GM12878 (cell line): ENCODE data around the gene PI4KA. TPM values are rescaled to one million over a fixed set of nuclear protein-coding genes. Genes with fewer than 3 reads are reported as not detected.

Experiments used
- ATAC-seq: fragments of 200-7000 bp; cut with Tn5 transposase; 3 replicates; pipeline ENCODE4 v1.9.1; 2020; ENCODE audit warnings: mild to moderate bottlenecking, moderate library complexity
- BruUV-seq: library from RNA; stranded (reverse); fragments of 400-500 nt; replicated peaks from 2 replicates; lab custom pipeline; 2021; lab: Mats Ljungman, UMichigan
- CTCF ChIA-PET: fragments of 300-600 bp; sonication (Branson Sonifier 250); formaldehyde crosslinking; extraction: SDS; loops from one replicate; lab custom pipeline; 2021; ENCODE audit warnings: inconsistent platforms; lab: Yijun Ruan, JAX
- POLR2A ChIA-PET: fragments of 350-600 bp; formaldehyde crosslinking; extraction: SDS; loops from one replicate; lab custom pipeline; 2021; ENCODE audit warnings: inconsistent platforms; lab: Charles Lee
- RAD21 ChIA-PET: fragments of 300-600 bp; sonication (Branson Sonifier 250); formaldehyde crosslinking; loops from one replicate; lab custom pipeline; 2023; ENCODE audit warnings: antibody characterized with exemption; ENCODE audit not compliant: unreplicated experiment; lab: Charles Lee
- SMC1A ChIA-PET: fragments of 300-600 bp; sonication (Branson Sonifier 250); formaldehyde crosslinking; loops from one replicate; lab custom pipeline; 2023; ENCODE audit not compliant: unreplicated experiment, uncharacterized antibody; lab: Charles Lee
- DNase-seq: peaks from one replicate; pipeline ENCODE4 v3.0.0-alpha.2; 2011; ENCODE audit warnings: low read depth, low spot score
- FAIRE-seq: peaks from 3 replicates; lab custom pipeline; 2011; peaks lifted over from hg19 to GRCh38; lab: Jason Lieb, UNC
- H2AFZ ChIP-seq: 2 replicates; pipeline ENCODE4 v1.6.0; 2011; ENCODE audit warnings: low read depth, low read length, control low read depth; ENCODE audit not compliant: control insufficient read depth
- H3K27ac ChIP-seq: 2 replicates; pipeline ENCODE4 v1.5.1; 2011; ENCODE audit warnings: control low read depth; ENCODE audit not compliant: control insufficient read depth, insufficient read depth
- H3K27me3 ChIP-seq, 2 experiments: replicated peaks in 1 of 2; 2 replicates each; pipeline versions ENCODE4 v1.6.0 to v1.6.1; 2011; ENCODE audit warnings: low read length in 1 of 2; ENCODE audit not compliant: control insufficient read depth in 2 of 2, insufficient read depth in 2 of 2
- H3K36me3 ChIP-seq, 2 experiments: 2 replicates each; pipeline ENCODE4 v1.5.1; 2011; ENCODE audit warnings: low read length in 1 of 2; ENCODE audit not compliant: control insufficient read depth in 2 of 2, insufficient read depth in 2 of 2
- H3K4me1 ChIP-seq: 2 replicates; pipeline ENCODE4 v1.6.1; 2011; ENCODE audit warnings: mild to moderate bottlenecking, low read length, moderate library complexity, mixed read lengths; ENCODE audit not compliant: control insufficient read depth, insufficient read depth
- H3K4me2 ChIP-seq: 2 replicates; pipeline ENCODE4 v1.6.0; 2011; ENCODE audit warnings: control low read depth; ENCODE audit not compliant: control insufficient read depth, insufficient read depth
- H3K4me3 ChIP-seq: fragments of 200-600 bp; sonication (generic); 2 replicates; pipeline ENCODE4 v1.5.1; 2016
- H3K79me2 ChIP-seq: 2 replicates; pipeline ENCODE4 v1.6.0; 2011; ENCODE audit warnings: low read length; ENCODE audit not compliant: control insufficient read depth, insufficient read depth
- H3K9ac ChIP-seq: 2 replicates; pipeline ENCODE4 v1.8.0; 2011; ENCODE audit warnings: low read length, control low read depth, mixed read lengths; ENCODE audit not compliant: control insufficient read depth, insufficient read depth
- H3K9me3 ChIP-seq: replicated peaks from 3 replicates; pipeline ENCODE4 v1.5.1; 2011; ENCODE audit warnings: mild to moderate bottlenecking, low read length; ENCODE audit not compliant: control insufficient read depth, insufficient read depth
- H4K20me1 ChIP-seq: 2 replicates; pipeline ENCODE4 v1.6.0; 2011; ENCODE audit not compliant: control insufficient read depth, insufficient read depth
- CEBPB ChIP-seq, 2 experiments: fragments of 150-350 bp in 1 of 2; IDR thresholded peaks; 2 replicates each; pipeline ENCODE4 v1.6.1; 2012 to 2014; ENCODE audit warnings: low read depth in 2 of 2, low read length in 2 of 2, borderline replicate concordance in 1 of 2, inconsistent platforms in 1 of 2
- EED ChIP-seq: sonication (generic); IDR thresholded peaks from 2 replicates; pipeline ENCODE4 v1.6.1; 2016; ENCODE audit warnings: antibody characterized with exemption, low read depth
- GATAD2B ChIP-seq: fragments of 450-650 bp; conservative IDR thresholded peaks from 2 replicates; pipeline ENCODE4 v1.6.1; 2017; ENCODE audit warnings: low read depth, mild to moderate bottlenecking, moderate library complexity
- IKZF2 ChIP-seq, 2 experiments: fragments of 450-650 bp; IDR thresholded peaks; 2 replicates each; pipeline ENCODE4 v1.6.1; 2017; ENCODE audit warnings: mild to moderate bottlenecking in 2 of 2, moderate library complexity in 2 of 2
- JUND ChIP-seq: IDR thresholded peaks from 2 replicates; pipeline ENCODE4 v1.6.1; 2012; ENCODE audit warnings: low read depth, mild to moderate bottlenecking, low read length, improper control_type of control experiment, moderate library complexity
- MXI1 ChIP-seq: fragments of 150-350 bp; IDR thresholded peaks from 2 replicates; pipeline ENCODE4 v1.6.1; 2011; ENCODE audit warnings: low read depth, mild to moderate bottlenecking, inconsistent platforms, low read length, improper control_type of control experiment
- NR2F1 ChIP-seq: fragments of 450-650 bp; conservative IDR thresholded peaks from 2 replicates; pipeline ENCODE4 v1.6.1; 2017; ENCODE audit warnings: mild to moderate bottlenecking
- PRDM15 ChIP-seq: fragments of 450-650 bp; formaldehyde crosslinking; IDR thresholded peaks from 2 replicates; pipeline ENCODE4 v1.4.0; 2020; ENCODE audit warnings: mild to moderate bottlenecking, moderate library complexity
- RAD21 ChIP-seq: IDR thresholded peaks from 2 replicates; pipeline ENCODE4 v1.6.1; 2011; ENCODE audit warnings: mild to moderate bottlenecking, low read depth, low read length, moderate library complexity; ENCODE audit not compliant: insufficient read depth
- RELB ChIP-seq: fragments of 450-650 bp; IDR thresholded peaks from 2 replicates; pipeline ENCODE4 v1.6.1; 2017; ENCODE audit warnings: low read depth, mild to moderate bottlenecking, moderate library complexity
- SMC3 ChIP-seq: IDR thresholded peaks from 2 replicates; pipeline ENCODE4 v1.6.1; 2011; ENCODE audit warnings: low read length, improper control_type of control experiment, borderline replicate concordance
- YY1 ChIP-seq: IDR thresholded peaks from 2 replicates; pipeline ENCODE4 v1.6.1; 2011; ENCODE audit warnings: low read depth, mild to moderate bottlenecking, low read length
- ZBTB11 ChIP-seq: fragments of 450-650 bp; formaldehyde crosslinking; IDR thresholded peaks from 2 replicates; pipeline ENCODE4 v1.5.0; 2022; ENCODE audit warnings: mild to moderate bottlenecking, missing genetic modification characterization
- WGBS: methylation state at CpG from one replicate; pipeline ENCODE4 v1.1.6; 2016; ENCODE audit warnings: low lambda C conversion rate; ENCODE audit not compliant: insufficient replicate concordance, insufficient coverage; ENCODE audit errors: missing lambda C conversion rate; 5-methylcytosine and 5-hydroxymethylcytosine counted together
- in situ Hi-C: fragments of 300-500 bp; cut with MboI; formaldehyde crosslinking; loops from 9 replicates; pipeline ENCODE4 v1.14.3; 2018; ENCODE audit warnings: mixed read lengths
- intact Hi-C: fragments of 100-400 bp; cut with micrococcal nuclease; formaldehyde crosslinking; loops from one replicate; pipeline ENCODE4 v1.14.2; 2022; ENCODE audit not compliant: unreplicated experiment
- polyA plus RNA-seq, 11 experiments: library from polyadenylated mRNA; depleted of rRNA in 4 of 11; unstranded in 6 of 11; stranded (reverse) in 5 of 11; fragments of >200 nt; fragmentation: Nextera tagmentation in 4 of 11; fragmentation: Illumina TruSeq in 1 of 11; extraction: Ambion mirVana in 4 of 11; extraction: Trizol in 1 of 11; gene quantifications; 1 replicate in 1 of 11; 2 replicates in 10 of 11; pipeline versions ENCODE4 v1.2.1 to v1.2.3, GENCODE V29; 2011 to 2016; ENCODE audit warnings: inconsistent platforms in 2 of 11, missing spikeins in 2 of 11, low read depth in 1 of 11
- total RNA-seq, 4 experiments: library from RNA; depleted of rRNA in 3 of 4; stranded (reverse); fragments of >200 nt in 3 of 4; fragmentation: Illumina TruSeq in 1 of 4; extraction: Trizol in 1 of 4; gene quantifications; 2 replicates each; pipeline versions ENCODE4 v1.2.1 to v1.2.3, GENCODE V29; 2013 to 2021

The PI4KA gene
- total and polyA plus RNA-seq, 10 of the 15 experiments (the other 5 are each of a cell fraction or from before 2014, with no cell fraction given) = 4.2 to 78.4 (median 42.1) TPM

- no peak overlapping the region for H3K4me3 ChIP-seq
- TF ChIP-seq MXI1 (no peak), IKZF2 (IDR thresholded peaks at IDR 0.05) (peak; percentile 31 to 49; a peak in 2 of 4 replicates), PRDM15 (CRISPR knock-in tag) (no peak), CEBPB (IDR thresholded peaks at IDR 0.05; ENCODE audit: borderline replicate concordance in 1 of 2, low read depth in 2 of 2, low read length in 2 of 2) (no peak), ZBTB11 (CRISPR knock-in tag) (no peak), RELB (0 out of 2 replicates have a peak, but pooled peaks have one; percentile 15), YY1 (0 out of 2 replicates have a peak, but pooled peaks have one; percentile 23), RAD21 (peak; percentile 73), EED (peak; percentile 81), SMC3 (peak; percentile 41; the same call in 1 of the 2 replicates), JUND (no peak), GATAD2B (0 out of 2 replicates have a peak, but pooled peaks have one; percentile 19), NR2F1 (0 out of 2 replicates have a peak, but pooled peaks have one; percentile 17)
These were observed 74.5 kb downstream of the PI4KA start for GRCh38 chr22:20783844-20784723.

More at GRCh38 chr22:20783844-20784723, 74.5 kb downstream of the PI4KA start:
- WGBS = 26% methylated on average over 14 of the region's 14 CpGs
- CTCF ChIA-PET = interaction anchor here (0.6 to 3.6 kb wide), 21 partner anchors 9 to 209 kb away, joined by 3 to 28 read pairs (median 5); partner anchors contain the start of gene SERPIND1
- no TSS peak for BruUV-seq
- no peaks in the 10 kb centered on the region for H3K27me3 ChIP-seq
- RAD21 ChIA-PET = interaction anchor here (0.7 to 3.8 kb wide), 10 partner anchors 9 to 345 kb away, joined by 3 to 27 read pairs (median 4); no protein-coding TSS in a partner anchor
- H3K9ac ChIP-seq = no peak overlapping the region
- H3K79me2 ChIP-seq = no peaks in the 10 kb centered on the region
- H3K36me3 ChIP-seq = peaks cover 3 to 12% of the 10 kb centered on the region in 2 experiments
- H3K4me1 ChIP-seq = peaks cover 7% of the 10 kb centered on the region
- in situ Hi-C loops = no loop called here
- intact Hi-C loops = no loop called here
- peak; percentile 90 for FAIRE-seq
- no peak overlapping the region for H2AFZ ChIP-seq
- SMC1A ChIA-PET = interaction anchor here (0.8 to 4.5 kb wide), 6 partner anchors 34 to 219 kb away, joined by 3 to 41 read pairs (median 5); no protein-coding TSS in a partner anchor
- peak overlapping the region; percentile 21 for H3K27ac ChIP-seq
- peak; percentile 28 for DNase-seq
- no peaks in the 10 kb centered on the region for H4K20me1 ChIP-seq
- H3K4me2 ChIP-seq = no peak overlapping the region
- POLR2A ChIA-PET = no interaction called here
- no peaks in the 10 kb centered on the region for H3K9me3 ChIP-seq
- peak; percentile 99 for ATAC-seq
